GM19099 (cell line): ENCODE measurements around the gene TYMS.

Source experiments
- POLR2A ChIP-seq: IDR thresholded peaks from 3 replicates; pipeline ENCODE4 v1.6.1; 2011; ENCODE audit warnings: low read depth; ENCODE audit not compliant: insufficient read length; ENCODE audit errors: extremely low read depth

Gene TYMS

DNA sequence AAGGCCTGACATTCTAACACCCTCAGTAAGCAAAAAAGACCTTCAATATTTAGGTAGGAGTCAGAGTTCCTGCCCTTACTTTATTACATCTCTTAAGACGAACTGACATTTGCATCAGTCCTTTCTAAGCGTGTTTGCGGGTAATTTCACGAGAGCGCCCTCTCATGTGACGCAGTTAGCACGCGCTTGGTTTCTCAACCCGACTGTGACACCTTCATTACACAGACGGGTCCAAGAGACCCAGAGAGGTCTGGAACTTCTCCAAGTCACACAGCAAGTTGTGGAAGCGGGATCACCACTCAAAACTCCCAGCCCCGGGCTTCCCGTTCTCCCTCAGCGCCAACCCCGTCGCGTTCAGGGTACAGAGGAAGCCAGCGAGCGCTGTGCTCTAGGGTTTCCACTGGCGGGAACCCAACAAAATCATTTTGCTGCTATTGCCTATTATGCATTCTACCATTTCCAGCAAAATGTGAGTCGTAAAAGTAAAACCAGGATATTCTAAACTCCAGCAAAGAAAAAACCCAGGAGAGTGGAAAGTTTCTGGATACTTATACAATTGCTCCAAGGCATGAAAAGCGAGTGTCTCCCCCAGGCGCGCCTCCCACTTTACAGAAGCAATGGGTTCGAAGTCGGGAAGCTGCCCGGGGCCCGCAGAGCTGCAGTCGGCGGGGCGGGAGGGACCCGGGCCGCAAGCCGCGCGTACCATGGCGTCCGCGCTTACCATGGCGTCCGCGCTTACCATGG, 54.4 kb downstream of the TYMS start:
- TF ChIP-seq POLR2A: peak; percentile 51

DNA sequence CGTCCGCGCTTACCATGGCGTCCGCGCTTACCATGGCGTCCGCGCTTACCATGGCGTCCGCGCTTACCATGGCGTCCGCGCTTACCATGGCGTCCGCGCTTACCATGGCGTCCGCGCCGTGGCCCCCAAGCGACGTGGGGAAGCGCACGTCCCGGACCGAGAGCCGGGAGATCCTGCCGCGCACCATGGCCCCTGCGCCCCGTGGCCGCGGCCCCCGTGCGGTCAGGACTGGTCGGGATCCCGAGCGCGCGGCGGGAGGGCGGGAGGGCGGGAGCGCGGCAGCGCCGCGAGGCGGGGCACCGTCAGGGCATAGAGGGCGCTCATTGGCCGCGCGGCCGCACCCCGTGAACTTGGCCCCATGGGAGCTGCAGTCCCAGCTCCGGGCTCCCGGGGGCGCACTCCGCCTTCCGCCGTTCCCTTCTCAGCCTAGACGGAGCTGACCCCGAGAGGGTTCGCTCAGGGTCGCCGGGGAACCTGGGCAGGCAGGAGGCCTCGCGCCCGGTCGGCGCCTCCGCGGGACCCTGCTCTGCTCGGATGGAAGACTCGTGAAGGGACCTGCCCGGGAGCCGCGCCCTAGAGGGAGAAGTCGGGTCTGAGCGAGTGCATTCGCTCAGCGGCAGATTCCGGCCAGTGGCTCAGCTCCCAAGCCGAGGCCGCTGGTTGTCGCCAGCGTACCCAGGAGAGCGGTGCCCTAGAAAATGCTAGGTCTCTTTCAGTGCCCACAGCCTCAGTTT, 55.1 kb downstream of the TYMS start, which contains the start of gene ENOSF1:
Gene ENOSF1, minus strand, starts transcription at position 230 of the 734 bp plus-strand sequence. Its CDS starts 43 bp downstream, at position 187.
- peak; percentile 64 for TF ChIP-seq POLR2A

DNA sequence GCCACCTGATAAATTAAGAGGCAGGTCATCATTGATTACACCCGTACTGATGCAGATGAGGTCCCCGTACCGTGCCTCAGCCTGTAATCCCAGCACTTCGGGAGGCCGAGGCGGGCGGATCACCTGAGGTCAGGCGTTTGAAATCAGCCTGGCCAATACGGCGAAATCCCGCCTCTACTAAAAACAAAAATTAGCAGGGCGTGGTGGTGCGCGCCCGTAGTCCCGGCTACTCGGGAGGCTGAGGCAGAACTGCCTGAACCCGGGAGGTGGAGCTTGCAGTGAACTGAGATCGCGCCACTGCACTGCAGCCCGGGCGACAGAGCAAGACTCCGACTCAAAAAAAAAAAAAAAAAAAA, 55.7 kb downstream of the TYMS start:
- no peak for TF ChIP-seq POLR2A

DNA sequence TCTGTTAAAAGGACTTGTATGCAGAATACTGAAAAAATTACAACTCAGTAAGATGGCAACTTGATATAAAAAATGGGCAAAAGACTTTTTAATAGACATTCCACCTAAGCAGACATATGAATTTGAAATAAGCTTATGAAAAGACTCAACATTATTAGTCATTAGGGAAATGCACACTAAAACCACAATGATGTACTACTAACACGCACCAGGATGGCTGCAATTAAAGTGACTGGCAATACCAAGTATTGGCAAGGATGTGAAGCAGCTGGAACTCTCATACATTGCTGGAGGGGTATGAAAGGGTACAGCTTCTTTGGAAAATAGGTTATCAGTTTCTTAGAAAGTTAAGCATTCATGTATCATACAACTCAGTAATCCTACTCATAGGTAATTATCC, 58.2 kb downstream of the TYMS start:
- no peak for TF ChIP-seq POLR2A

DNA sequence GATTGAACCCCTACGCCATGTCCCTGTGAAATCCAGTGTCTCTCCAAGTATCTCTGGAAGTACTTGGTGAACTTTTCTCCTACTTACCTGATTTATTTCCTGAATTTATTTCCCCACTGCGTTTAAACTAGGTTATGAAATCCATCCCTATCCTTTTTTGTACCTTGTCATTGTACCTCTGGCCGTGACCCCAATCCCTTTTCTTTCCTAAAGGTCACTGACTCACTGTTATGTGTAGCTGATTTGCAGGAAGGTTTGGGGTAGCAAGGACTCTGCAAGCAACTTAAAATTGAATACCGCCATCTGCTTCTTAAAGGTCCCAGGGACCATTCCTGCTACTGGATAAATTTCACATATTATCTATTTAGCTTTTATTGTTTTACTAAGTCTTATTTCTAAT, 59.5 kb downstream of the TYMS start:
- TF ChIP-seq POLR2A: no peak
